ENCODE measurements around the gene IFNAR1.

DNA sequence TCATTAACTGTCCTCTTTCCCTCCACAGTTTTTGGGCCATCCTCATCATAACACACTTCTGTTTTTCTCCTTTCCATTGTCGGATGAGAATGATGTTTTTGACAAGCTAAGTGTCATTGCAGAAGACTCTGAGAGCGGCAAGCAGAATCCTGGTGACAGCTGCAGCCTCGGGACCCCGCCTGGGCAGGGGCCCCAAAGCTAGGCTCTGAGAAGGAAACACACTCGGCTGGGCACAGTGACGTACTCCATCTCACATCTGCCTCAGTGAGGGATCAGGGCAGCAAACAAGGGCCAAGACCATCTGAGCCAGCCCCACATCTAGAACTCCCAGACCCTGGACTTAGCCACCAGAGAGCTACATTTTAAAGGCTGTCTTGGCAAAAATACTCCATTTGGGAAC lies 28.6 kb upstream of the IFNAR1 start:
- TF ChIP-seq OSR1 (CRISPR knock-in tag; IDR thresholded peaks at IDR 0.05) (no peak), ZNF565 (CRISPR knock-in tag; conservative IDR thresholded peaks at IDR 0.05; ENCODE audit: low read depth) (no peak), ZFP30 (CRISPR knock-in tag; IDR thresholded peaks at IDR 0.05) (no peak), TOX (CRISPR knock-in tag; IDR thresholded peaks at IDR 0.05; ENCODE audit: borderline replicate concordance) (no peak)
- TF ChIP-seq, protein P1, sequence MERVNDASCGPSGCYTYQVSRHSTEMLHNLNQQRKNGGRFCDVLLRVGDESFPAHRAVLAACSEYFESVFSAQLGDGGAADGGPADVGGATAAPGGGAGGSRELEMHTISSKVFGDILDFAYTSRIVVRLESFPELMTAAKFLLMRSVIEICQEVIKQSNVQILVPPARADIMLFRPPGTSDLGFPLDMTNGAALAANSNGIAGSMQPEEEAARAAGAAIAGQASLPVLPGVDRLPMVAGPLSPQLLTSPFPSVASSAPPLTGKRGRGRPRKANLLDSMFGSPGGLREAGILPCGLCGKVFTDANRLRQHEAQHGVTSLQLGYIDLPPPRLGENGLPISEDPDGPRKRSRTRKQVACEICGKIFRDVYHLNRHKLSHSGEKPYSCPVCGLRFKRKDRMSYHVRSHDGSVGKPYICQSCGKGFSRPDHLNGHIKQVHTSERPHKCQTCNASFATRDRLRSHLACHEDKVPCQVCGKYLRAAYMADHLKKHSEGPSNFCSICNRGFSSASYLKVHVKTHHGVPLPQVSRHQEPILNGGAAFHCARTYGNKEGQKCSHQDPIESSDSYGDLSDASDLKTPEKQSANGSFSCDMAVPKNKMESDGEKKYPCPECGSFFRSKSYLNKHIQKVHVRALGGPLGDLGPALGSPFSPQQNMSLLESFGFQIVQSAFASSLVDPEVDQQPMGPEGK (CRISPR knock-in tag; IDR thresholded peaks at IDR 0.05; ENCODE audit: borderline replicate concordance), result no peak

Measured in SK-N-SH treated with all-trans-retinoic acid at 6 μM for 48 hours (cell line).